ENCODE results near the gene GAGE10. TPM values are rescaled to one million over a fixed set of nuclear protein-coding genes. Genes with fewer than 3 reads are reported as not detected.

GAGE10 gene
- total RNA-seq, 1 donor from 2014 or later, result not detected

DNA sequence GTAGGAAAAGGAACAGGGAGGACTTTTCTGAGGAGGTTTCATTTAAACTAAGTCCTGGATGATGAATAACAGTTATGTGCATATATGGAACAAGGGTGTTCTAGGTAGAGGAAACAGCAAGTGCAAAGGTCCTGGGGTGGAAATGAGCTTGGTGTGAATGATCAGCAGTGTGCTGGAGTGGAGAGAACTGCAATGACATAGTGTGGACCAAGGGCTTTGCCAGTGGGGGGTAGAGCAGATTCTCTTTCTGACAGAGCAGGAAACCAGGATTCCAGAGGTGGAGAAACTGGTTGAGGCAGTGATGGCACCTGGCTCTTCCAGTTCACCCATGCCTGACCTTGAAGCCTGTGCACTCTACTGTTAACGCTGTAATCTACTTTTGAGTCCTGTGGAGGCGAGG is 32.1 kb upstream of the GAGE10 start:
- FAIRE-seq (no peak), DNase-seq (ENCODE audit: low read depth) (peak; percentile 9)
- H3K36me3 ChIP-seq (ENCODE audit: control insufficient read depth, insufficient read depth, low read length), result no peaks in the 10 kb centered on the region
- H3K27me3 ChIP-seq (ENCODE audit: control insufficient read depth, insufficient read depth, low read length), result no peaks in the 10 kb centered on the region
- TF ChIP-seq, protein P1, sequence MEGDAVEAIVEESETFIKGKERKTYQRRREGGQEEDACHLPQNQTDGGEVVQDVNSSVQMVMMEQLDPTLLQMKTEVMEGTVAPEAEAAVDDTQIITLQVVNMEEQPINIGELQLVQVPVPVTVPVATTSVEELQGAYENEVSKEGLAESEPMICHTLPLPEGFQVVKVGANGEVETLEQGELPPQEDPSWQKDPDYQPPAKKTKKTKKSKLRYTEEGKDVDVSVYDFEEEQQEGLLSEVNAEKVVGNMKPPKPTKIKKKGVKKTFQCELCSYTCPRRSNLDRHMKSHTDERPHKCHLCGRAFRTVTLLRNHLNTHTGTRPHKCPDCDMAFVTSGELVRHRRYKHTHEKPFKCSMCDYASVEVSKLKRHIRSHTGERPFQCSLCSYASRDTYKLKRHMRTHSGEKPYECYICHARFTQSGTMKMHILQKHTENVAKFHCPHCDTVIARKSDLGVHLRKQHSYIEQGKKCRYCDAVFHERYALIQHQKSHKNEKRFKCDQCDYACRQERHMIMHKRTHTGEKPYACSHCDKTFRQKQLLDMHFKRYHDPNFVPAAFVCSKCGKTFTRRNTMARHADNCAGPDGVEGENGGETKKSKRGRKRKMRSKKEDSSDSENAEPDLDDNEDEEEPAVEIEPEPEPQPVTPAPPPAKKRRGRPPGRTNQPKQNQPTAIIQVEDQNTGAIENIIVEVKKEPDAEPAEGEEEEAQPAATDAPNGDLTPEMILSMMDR (IDR thresholded peaks at IDR 0.05; ENCODE audit: insufficient read depth, low read length, severe bottlenecking), result no peak
- H3K4me3 ChIP-seq (ENCODE audit: low read depth, low read length), result no peak overlapping the region

DNA sequence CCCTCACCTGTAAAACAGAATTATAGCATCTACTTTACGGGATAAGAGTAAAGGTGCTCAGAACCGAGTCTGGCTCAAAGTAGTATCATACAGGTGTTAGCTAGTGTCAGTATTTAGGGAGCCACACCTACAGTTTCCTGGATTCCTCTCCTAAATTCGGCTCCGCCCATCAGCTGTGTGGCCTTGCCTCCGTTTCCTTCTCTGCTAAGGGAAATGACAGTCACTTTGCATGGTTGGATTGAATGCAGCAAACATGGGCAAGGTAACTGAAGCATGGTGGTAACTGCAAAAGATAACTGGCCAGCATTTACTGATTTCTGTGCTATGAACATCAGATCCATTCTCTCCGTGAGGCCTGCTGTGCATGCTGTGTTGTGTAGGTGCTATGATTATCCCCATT is 31.0 kb upstream of the GAGE10 start:
- Histone ChIP-seq H3K27me3 (ENCODE audit: control insufficient read depth, insufficient read depth, low read length) (no peaks in the 10 kb centered on the region), H3K4me3 (ENCODE audit: low read depth, low read length) (no peak overlapping the region), H3K36me3 (ENCODE audit: control insufficient read depth, insufficient read depth, low read length) (no peaks in the 10 kb centered on the region)
- FAIRE-seq (no peak), DNase-seq (ENCODE audit: low read depth) (no peak)
- TF ChIP-seq, protein P1 (IDR thresholded peaks at IDR 0.05; ENCODE audit: insufficient read depth, low read length, severe bottlenecking), result no peak

DNA sequence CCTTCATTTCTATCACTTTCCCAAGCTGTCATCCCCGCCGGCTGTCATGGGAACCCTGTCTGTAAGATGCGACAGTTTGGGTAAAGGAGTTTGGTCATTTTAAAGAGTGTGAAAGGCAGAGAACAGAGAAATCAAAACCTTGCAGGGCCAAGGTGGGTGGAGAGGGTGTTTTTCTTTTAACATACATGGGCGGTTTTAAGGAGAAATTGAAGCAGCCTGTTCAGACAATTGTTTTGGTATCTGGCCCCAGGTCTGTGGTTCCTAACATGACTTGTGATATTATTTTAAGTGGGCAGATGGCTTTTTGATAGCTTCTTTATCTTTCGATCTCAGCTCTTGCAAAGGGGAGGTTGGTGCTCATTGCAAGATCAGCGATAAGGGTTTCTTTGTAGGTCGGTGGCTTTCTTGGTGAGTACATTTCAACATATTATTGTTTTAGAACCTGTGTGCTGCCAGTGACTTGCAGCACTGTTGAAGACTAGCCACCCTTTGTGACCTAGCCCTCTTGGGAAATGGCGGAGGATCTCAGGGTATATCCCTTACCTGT is 30.2 kb upstream of the GAGE10 start:
- no peaks in the 10 kb centered on the region for H3K27me3 ChIP-seq (ENCODE audit: control insufficient read depth, insufficient read depth, low read length)
- DNase-seq (ENCODE audit: low read depth) (no peak), FAIRE-seq (no peak)
- H3K36me3 ChIP-seq (ENCODE audit: control insufficient read depth, insufficient read depth, low read length), result no peaks in the 10 kb centered on the region
- H3K4me3 ChIP-seq (ENCODE audit: low read depth, low read length), result no peak overlapping the region
- TF ChIP-seq, protein P1 (IDR thresholded peaks at IDR 0.05; ENCODE audit: insufficient read depth, low read length, severe bottlenecking), result no peak

DNA sequence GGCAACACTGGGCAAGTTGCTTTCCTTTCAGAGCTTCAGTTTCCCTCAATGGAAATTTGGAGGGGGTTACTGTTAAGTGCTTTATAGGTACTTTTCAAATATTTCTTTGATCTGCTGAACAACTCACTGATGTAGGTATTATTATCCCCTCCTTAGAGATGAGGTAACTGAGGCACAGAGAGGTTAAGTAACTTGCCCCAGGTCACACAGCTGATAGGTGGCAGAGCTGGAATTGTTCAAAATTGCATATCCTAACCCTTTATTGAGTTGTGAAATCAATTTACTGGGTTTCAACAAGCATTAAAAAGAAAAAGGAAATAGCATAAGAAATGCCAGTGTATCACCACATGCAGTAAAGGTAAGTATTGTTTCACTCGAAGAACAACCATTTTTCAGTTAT is 27.2 kb upstream of the GAGE10 start:
- Histone ChIP-seq H3K27me3 (ENCODE audit: control insufficient read depth, insufficient read depth, low read length) (no peaks in the 10 kb centered on the region), H3K4me3 (ENCODE audit: low read depth, low read length) (no peak overlapping the region), H3K36me3 (ENCODE audit: control insufficient read depth, insufficient read depth, low read length) (no peaks in the 10 kb centered on the region)
- FAIRE-seq, result no peak
- TF ChIP-seq, protein P1 (IDR thresholded peaks at IDR 0.05; ENCODE audit: insufficient read depth, low read length, severe bottlenecking), result no peak
- DNase-seq (ENCODE audit: low read depth), result no peak

DNA sequence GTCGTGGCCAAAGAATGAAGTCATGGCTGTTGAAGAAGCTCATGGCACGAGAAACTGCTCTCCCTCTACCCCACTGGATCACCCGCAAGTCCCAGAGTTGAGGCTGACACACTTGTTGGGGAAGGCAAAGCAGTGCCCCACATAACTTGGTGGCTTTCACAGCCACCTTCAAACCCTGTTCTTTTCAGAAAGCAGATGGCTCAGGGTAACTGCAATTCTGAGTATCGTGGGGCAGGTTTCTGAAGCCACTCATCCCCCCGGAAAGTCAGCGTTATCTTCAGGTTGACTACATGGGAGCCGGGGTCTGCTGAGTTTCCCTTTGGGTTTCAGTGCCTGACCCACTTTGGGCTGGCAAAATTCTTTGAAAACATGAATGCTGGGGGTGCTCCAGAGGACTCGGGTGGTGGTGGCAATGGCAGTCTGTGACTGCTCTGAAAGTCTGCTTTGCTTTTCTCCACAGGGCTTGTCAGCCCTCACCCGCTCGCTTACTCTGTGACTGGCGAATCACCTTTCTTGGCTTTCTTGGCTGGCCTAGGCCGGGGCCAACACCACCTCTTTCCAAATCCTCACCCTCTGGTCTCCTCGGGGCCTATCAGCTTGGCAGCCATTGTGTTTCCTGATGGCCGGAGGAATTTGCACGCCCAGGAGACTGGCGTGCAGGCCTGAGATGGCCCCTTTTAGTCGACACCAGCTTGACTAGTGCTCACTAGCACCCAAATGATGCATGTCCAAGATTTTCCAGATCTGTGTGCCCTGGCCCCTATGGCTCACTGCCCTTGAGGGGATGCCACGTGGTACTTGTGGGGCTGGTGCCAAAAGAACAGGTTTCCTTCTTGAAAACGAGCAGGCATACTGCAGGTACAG is 26.5 kb upstream of the GAGE10 start:
- TF ChIP-seq, protein P1 (IDR thresholded peaks at IDR 0.05; ENCODE audit: insufficient read depth, low read length, severe bottlenecking), result no peak
- DNase-seq (ENCODE audit: low read depth), result no peak
- Histone ChIP-seq H3K4me3 (ENCODE audit: low read depth, low read length) (no peak overlapping the region), H3K36me3 (ENCODE audit: control insufficient read depth, insufficient read depth, low read length) (no peaks in the 10 kb centered on the region), H3K27me3 (ENCODE audit: control insufficient read depth, insufficient read depth, low read length) (no peaks in the 10 kb centered on the region)
- FAIRE-seq, result no peak

All from bronchial epithelial cell (primary cell).